Measurements from ENCODE around the gene VWA3B.
A peak's percentile ranks its signal among the peaks of the same experiment; 100 is the strongest.

Gene VWA3B, protein sequence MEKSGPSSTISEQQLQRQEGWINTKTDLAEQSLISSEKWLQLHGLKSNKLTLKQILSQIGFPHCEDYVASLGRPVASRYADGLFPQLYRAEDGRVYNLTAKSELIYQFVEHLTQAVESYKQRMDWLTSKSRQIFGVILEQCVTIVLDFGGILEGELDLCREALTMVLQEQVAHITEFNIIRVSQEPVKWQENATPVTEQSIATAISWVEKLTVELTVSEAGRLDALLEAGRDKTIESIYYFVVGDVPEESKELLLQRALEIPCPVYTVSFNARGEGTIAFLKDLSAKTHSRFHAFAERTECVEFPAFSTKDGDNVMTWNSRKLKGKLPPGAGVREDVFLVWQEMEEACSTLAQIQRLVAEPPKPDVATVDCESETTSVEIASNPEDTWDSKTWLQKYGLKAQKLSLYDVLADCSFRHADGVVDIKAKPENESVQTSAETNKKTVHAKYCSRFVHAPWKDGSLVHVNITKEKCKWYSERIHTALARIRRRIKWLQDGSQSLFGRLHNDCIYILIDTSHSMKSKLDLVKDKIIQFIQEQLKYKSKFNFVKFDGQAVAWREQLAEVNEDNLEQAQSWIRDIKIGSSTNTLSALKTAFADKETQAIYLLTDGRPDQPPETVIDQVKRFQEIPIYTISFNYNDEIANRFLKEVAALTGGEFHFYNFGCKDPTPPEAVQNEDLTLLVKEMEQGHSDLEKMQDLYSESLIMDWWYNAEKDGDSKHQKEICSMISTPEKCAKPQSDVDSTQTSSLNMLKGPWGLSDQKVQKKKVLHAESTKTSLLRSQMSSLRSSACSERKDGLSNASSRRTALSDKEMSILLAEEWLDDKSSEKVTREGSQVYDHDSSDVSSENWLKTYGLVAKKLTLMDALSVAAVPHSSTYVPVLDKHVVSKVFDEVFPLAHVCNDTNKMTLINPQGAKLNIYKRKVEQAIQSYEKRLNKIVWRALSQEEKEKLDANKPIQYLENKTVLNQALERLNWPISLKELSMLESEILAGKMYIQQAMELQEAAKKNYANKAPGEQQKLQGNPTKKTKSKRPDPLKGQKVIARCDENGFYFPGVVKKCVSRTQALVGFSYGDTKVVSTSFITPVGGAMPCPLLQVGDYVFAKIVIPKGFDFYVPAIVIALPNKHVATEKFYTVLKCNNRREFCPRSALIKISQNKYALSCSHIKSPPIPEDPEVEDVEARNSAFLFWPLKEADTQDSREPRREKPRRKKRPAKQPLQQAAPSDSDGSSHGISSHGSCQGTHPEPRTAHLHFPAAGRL (N-terminal part only)

DNA sequence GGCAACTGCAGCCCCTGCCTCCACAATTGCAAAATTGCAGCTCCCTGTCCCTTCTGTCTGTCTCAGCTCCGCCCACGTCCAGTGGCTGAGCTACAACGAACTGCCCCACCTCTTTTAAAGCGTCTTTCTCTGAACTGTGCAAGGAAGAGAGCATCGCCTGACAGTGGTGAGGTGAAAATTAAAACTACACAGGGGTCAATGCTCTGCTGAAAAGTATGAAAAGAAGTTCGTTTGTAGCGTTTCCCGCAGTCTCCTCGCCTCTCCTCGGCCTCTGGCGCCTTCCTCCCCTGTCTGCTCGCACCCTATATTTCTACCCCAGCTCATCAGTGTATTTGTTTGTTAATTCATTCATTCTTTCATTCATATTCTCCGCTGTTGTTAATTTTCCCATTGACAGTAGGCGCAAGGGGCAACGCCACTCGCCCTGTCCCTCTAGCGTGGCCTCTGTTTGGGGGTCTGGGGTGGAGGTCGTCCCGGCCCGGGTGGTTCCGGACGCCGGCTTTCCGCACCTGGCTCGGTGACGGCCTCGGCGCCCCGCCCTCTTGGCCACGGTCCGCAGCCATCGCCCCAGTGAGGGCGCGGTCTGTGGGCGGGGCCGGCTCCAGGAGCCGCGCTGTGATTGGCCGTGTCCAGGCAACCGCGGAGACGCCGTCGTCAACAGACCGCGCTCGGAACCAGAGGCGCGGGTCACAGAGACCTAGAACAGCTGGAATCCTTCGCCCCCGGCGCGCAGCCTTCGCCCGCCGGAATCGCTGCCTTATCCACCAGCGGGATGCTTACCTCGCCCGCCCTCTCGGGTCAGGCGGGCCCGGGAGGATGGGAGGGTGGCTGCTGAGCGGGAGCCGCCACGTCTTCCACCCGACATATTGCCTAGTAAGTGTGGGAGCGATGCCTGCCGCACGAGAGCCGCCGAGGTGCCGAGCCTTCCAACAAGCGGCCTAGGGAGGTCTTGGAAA lies at the start of gene VWA3B:
Gene VWA3B (plus strand): TSS at position 677 of the 956 bp plus-strand sequence. CDS start 5,926 bp downstream, outside the sequence.
- peak within 1 kb of the TSS; percentile 43 for H3K4me3 ChIP-seq (ENCODE audit: low read depth, low read length)
- no peak for TF ChIP-seq CTCF (IDR thresholded peaks at IDR 0.05; ENCODE audit: low read depth, low read length)

- no peak for TF ChIP-seq CTCF (IDR thresholded peaks at IDR 0.05; ENCODE audit: low read depth, low read length)
- H3K4me3 ChIP-seq (ENCODE audit: low read depth, low read length): no peak overlapping the region
Observed at GRCh38 chr2:98037206-98037605, 49.8 kb upstream of the VWA3B start.

DNA sequence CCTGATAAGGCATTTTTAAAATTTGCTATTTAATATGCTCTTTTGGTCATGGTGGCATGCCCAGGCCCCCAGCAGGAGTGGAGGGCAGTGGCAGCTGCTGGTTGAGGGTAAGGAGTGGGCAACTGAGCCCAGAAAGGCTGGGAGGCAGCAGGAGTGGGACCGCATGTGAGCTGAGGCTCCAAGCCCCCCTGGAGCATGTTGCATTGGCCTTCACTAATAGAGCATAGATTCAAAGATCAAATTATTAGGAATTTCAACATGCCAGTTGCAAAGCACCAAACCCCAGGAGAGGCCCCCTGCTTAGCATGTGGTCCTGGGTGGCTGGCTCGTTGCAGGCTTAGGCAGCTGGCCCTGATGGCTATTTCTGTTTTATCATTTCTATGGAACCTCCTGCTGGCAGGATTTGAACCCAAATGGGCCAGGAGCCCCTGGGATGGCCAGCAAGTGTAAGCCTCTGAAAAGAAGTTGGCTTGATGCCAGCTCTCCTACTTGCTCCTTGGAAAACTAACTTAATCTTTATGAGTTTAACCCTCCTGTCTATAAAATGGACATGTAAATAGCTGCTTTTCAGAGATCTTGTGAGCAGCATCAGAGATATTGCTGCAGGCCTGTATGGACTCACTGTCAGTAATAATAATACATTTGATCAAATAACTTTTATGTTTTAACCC lies 49.2 kb upstream of the VWA3B start:
- no peak for TF ChIP-seq CTCF (IDR thresholded peaks at IDR 0.05; ENCODE audit: low read depth, low read length)
- H3K4me3 ChIP-seq (ENCODE audit: low read depth, low read length): no peak overlapping the region

DNA sequence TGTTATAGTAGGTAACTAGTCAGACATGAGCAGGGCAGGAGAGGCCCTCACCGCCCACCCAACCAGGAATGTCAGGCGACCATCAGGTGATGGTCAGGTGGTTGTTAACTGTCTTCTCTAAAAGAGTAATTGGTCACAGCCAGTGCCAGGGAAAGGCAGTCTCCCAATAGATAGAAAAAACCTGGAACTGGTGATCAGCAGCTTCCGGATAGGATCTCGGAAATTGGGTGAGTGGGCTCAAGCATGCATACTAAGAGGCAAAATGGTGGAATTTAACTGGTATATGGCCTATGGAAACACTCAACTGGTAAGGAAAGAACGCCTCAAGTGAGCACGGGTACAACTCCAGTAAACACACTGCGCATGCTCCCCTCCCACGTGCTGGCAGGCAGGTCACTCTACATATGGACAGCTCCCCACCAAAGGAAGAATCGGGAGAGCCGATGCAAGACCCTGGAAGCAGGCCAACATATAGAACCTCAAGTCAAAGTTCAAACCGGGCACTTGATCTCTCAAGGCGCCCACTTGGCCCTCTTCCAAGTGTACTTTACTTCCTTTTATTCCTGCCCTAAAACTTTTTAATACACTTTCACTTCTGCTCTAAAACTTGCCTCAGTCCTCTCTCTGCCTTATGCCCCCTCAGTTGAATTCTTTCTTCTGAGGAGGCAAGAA lies 47.7 kb upstream of the VWA3B start:
- no peak overlapping the region for H3K4me3 ChIP-seq (ENCODE audit: low read depth, low read length)
- TF ChIP-seq CTCF (IDR thresholded peaks at IDR 0.05; ENCODE audit: low read depth, low read length): no peak

DNA sequence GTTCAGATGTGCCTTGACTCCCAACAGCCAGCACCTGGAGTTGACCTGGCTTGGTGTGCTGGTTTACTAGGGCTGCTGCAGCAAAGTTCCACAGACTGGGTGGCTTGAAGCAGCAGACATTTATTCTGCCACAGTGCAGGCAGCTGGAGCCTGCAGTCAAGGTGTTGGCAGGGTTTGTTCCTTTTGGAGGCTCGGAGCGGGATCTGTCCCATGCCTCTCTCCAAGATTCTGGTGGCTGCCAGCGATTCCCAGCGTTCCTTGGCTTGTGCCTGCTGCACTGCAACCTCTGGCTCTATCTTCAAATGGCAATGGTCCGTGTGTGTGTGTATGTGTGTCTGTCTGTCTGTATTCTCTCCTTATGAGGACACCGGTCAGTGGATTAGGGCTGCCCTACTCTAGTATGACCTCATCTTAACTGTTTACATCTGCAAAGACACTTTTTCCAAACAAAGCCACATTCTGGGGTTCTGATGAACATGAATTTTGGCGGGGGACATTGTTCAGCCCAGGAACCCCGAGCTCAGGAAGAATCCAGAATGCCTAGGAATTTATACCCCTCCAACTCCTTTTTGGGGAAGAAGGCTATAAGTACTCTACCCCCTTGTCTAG lies 46.5 kb upstream of the VWA3B start:
- no peak for TF ChIP-seq CTCF (IDR thresholded peaks at IDR 0.05; ENCODE audit: low read depth, low read length)
- no peak overlapping the region for H3K4me3 ChIP-seq (ENCODE audit: low read depth, low read length)
